Hepatic stellate cell (primary cell): Measurements from ENCODE around the gene CYBB.
"Not testable (repeated sequence)": the region's sequence is repeated elsewhere in the genome, so short reads cannot be mapped to it uniquely, and the experiment has no call there.

Experiments used
- DNase-seq: peaks from one replicate; pipeline ENCODE4 v3.0.0; 2011; ENCODE audit warnings: low spot score

The CYBB gene

GRCh38 chrX:37779857-37780256 is at the start of gene CYBB:
TSS of gene CYBB (plus strand) at chrX:37780059. CDS start at chrX:37780078, 19 bp downstream.
- no peak for DNase-seq

GRCh38 chrX:37745354-37745753 is 34.5 kb upstream of the CYBB start:
- DNase-seq = peak; percentile 40

DNA sequence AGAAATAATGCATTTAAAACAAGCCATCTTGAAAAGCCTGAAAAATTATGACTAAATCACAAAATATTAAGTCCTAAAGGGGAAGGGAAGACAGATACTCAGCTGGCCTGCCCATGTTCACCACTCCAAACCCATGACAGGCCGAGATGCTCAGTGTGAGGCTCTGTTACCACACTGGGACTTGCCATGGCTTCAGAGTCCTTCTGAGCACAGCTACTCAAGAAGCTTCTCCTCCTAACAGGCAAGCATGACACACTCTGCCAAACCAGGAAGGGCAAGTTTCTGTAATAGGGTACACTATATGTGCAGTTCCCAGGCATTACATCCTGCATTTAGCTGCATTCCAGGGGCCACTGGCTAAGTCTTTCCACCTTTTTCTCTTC is 34.0 kb upstream of the CYBB start:
- DNase-seq = no peak

- no peak for DNase-seq
Measured at GRCh38 chrX:37746218-37746941, 33.5 kb upstream of the CYBB start.

DNA sequence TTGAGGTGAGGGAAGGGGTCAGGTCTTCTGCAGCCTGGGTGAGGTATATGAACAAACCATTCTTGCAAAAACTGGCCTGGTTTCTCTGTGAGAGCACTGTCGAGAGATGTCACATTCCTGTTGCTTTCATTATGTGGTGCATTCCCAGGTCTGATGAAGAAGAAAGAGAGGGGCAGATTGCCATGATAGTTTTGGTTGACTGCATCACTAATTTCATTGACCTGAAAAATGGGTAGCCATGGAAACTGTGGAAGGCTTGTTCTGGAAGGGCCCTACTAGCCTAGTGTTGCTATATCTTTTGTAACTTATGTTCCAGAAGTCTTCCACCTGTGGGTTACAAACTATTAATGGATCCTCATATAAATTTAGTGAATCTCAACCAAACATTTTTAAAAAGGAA is 32.9 kb upstream of the CYBB start:
- DNase-seq = no peak

DNA sequence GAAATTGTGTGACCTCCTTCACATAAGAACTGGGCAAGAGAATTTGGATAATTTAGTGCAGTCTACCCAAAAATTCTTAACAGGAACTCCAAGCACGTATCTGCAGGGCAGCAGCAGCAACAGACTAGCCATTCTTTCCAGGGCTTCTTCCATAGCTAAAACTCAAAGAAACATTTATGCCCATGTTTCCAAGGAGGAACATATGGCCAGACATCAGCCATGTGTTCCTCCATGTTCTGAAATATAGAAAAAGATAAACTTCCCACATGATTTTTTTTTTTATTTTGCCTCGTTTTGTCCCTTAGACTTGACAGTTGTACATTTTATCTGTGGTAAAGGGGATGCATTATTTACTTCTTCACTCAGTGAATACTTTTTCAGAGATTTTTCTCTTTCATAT is 27.6 kb upstream of the CYBB start:
- DNase-seq = no peak

GRCh38 chrX:37752936-37753335 is 26.9 kb upstream of the CYBB start:
- DNase-seq = no peak

DNA sequence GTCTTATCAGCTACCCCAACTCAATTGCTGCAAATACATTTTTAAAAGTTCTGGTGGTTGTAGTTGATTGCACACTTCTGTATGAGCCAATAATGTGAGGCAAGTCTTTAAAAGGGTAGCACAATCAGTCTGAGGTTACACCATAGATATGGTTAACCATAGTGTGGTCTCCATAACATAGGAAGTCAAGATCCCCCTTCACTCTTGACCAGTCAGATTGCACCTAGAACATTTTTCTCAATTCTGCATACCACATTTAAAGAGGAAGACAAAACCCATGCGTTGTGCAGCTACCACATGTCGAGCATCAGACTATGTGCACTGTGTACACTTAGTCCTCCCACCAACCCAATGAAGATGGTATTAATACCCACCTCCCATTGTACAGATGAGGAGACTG is 26.5 kb upstream of the CYBB start:
- no peak for DNase-seq

DNA sequence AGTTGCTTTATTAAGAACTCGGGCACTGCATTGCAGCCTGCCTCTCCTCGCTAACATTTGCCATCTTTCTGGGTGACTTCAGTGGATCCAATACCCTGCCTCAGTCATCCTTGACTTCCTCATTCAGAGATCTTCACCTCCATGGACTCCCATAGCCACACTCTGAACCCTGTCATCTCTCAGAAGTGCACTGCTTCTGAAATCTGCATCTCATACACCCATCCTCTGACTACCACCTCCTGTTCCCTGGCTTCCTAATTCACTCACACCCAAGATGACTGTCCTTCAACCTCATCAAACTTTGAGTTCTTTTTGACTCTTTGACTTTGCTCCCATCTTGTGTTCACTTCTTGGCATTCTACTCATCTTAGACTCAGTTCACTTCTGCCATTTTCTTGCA is 25.3 kb upstream of the CYBB start:
- DNase-seq = no peak

- no peak for DNase-seq
Measured at GRCh38 chrX:37755025-37755424, 24.8 kb upstream of the CYBB start.

DNA sequence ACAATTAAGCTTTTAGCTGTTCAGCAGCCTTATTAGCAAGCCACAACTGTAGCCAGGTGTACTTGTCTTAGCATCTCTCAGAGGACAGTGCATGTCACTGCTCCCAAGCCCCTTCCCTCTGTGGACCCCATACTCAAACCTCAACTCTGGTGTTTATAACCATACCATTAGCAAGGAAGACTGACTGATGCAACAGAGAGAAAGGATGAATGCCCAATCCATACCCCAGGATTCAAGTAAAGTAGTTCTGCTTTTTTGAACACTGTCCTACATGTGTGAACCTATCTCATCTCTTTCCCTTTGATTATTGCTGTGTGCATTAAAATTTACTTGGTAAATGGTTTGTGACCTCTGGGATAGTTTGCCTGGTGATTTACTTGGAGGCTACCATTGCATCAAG is 22.8 kb upstream of the CYBB start:
- no peak for DNase-seq

DNA sequence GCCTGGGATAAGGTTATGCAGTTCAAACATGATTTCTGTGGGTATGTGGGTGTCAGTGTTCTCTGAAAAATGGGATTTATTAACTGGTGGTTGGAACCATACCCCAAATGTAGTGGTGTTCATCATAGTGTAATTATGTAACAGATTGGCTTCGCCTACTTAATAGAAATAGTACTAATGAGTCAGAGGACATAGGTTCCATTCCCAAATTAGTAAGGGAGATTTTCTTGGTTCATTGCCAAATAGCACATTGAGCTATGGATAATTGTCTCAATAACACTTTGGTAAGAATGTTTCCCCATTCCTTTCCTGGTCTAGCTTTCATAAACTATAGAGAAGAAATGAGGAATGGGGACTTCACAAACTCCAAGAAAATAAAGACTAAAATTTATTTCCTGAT is 20.5 kb upstream of the CYBB start:
- no peak for DNase-seq

DNA sequence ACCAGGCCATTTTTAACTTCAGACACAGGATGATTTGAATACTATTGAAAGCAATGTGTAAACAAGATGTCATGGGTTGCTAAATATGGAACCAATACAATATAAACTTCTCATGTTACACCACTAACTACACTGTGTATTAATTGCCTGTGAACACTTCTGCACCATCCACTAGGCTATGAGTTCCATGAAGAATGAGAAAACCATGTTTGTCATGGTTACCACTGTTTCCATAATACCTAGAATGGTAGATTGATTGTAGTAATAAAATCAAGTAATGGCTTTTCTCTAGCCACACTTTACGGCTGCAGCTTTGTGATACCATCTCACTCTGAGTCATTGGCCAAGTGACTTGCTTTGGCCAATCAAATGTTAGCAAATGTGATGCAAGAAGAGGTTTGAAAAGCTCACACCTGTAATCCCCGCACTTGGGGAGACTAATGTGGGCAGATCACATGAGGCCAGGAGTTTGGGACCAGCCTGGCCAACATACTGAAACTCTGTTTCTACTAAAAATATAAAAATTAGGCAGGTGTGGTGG is 19.9 kb upstream of the CYBB start:
- DNase-seq = no peak

DNA sequence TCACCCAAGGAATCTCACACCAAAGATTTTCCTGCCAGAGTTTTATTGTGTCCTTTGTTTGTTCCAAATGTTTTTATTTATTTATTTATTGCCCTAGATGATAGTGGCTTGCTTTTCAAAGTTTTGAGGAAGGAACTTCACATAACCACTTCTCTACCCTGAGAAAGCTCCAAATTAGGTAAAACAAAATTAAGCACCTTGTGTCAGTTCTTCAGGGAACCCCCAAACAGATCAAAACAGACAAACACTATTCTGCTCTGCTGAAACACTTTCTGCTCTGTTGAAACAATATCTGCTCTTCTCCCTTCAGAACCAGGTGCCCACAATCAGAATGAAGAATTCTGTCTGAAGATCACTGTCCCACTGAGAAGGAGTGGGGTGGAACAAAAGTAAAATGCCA is 16.5 kb upstream of the CYBB start:
- DNase-seq = no peak

DNA sequence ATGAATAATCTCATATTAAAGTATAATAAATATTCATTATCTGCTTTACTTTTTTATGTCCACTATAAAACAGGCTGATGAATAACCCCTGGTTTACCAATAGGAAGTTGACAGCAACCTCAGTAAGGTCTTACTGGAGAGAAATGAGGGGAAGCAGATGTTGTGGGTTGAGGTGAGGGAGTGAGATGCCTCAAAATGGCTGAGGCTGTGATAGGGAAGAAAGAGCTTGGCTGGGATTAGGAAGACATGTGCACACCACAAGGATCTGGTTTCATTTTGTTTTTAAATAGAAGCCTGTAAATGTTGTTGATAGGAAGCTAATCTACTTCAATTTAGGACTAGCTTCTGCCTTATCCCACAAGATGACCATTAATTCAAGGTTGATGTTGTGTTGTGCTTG is 14.4 kb upstream of the CYBB start:
- no peak for DNase-seq

DNA sequence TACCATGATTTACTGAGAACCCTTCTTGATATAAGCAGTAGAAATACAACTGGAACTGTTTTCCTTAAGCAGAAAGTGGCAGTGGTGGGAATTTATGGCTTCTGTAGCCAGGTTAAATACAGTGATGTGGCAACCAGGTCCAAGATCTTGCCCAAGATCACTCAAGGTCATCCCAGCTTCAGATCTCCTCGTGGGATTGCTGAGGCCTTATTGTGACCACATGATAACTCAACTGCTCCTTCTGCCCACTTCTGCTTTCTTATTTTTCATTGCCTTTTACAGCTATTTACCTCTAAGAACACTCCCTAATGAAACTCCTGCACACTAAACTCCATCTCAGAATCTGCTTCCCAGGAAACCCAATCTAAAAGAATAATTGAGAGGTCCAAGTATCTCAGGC is 12.4 kb upstream of the CYBB start:
- DNase-seq = no peak

DNA sequence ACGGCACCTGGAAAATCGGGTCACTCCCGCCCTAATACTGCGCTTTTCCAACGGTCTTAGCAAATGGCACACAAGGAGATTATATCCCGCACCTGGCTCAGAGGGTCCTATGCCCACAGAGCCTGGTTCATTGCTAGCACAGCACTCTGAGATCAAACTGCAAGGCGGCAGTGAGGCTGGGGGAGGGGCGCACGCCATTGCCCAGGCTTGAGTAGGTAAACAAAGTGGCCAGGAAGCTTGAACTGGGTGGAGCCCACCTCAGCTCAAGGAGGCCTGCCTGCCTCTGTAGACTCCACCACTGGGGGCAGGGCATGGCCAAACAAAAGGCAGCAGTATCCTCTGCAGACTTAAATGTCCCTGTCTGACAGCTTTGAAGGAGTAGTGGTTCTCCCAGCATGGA is 11.0 kb upstream of the CYBB start:
- not testable (repeated sequence) for DNase-seq

GRCh38 chrX:37776283-37776986 is 3.4 kb upstream of the CYBB start:
- no peak for DNase-seq

GRCh38 chrX:37776987-37777325 is 2.9 kb upstream of the CYBB start:
- DNase-seq = no peak

DNA sequence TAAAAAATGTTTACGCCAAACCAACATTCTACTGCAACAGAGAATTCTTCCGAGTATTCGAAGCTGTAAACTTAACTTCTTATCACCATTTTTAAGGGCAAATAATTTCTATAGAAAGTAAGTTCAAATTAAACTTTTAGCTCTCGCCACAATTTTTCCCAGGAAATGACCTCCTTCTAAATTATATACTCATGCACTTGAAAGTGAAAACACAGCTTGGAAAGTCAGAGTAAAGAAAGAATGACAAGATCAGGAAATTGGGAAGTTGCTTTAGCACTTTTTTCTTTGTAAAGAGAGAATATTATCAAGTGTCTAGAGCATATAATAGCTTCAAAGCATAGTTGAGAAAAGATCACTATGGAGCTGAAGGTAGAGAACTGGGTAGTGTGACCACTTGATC is 1.2 kb downstream of the CYBB start:
- no peak for DNase-seq

DNA sequence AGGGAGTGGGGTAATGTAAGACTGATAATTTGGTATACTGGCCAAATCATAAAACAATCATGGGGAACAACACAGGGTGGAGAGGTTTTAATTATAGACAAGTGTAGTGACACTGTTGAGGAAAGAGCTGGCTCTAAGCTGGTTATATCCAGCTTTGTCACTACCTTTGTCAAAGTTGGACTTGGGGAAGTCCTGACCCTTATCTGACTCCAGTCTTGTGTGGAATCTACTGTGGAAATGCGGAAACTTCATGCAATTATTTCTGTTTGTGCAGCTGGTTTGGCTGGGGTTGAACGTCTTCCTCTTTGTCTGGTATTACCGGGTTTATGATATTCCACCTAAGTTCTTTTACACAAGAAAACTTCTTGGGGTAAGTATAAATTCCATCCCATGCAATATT is 2.0 kb downstream of the CYBB start:
- no peak for DNase-seq

GRCh38 chrX:37782359-37782758 is 2.5 kb downstream of the CYBB start:
- DNase-seq = no peak

GRCh38 chrX:37783305-37783704 is 3.4 kb downstream of the CYBB start:
- no peak for DNase-seq

GRCh38 chrX:37785569-37785968 is 5.7 kb downstream of the CYBB start:
- no peak for DNase-seq
